Measurements from ENCODE around the gene ZMYND8.
"Not testable (repeated sequence)": the region's sequence is repeated elsewhere in the genome, so short reads cannot be mapped to it uniquely, and the experiment has no call there.

The ZMYND8 gene

GRCh38 chr20:47310729-47311128, 45.8 kb downstream of the ZMYND8 start:
- no peak for DNase-seq (ENCODE audit: low read depth in 1 of 2, low spot score in 1 of 2)

- DNase-seq (ENCODE audit: low read depth in 1 of 2, low spot score in 1 of 2): no peak
Observed at GRCh38 chr20:47309806-47310426, 46.6 kb downstream of the ZMYND8 start.

- no peak for DNase-seq (ENCODE audit: low read depth in 1 of 2, low spot score in 1 of 2)
Observed at GRCh38 chr20:47309394-47309793, 47.1 kb downstream of the ZMYND8 start.

- not testable (repeated sequence) for DNase-seq (ENCODE audit: low read depth in 1 of 2, low spot score in 1 of 2)
Observed at GRCh38 chr20:47307569-47307968, 48.9 kb downstream of the ZMYND8 start.

DNA sequence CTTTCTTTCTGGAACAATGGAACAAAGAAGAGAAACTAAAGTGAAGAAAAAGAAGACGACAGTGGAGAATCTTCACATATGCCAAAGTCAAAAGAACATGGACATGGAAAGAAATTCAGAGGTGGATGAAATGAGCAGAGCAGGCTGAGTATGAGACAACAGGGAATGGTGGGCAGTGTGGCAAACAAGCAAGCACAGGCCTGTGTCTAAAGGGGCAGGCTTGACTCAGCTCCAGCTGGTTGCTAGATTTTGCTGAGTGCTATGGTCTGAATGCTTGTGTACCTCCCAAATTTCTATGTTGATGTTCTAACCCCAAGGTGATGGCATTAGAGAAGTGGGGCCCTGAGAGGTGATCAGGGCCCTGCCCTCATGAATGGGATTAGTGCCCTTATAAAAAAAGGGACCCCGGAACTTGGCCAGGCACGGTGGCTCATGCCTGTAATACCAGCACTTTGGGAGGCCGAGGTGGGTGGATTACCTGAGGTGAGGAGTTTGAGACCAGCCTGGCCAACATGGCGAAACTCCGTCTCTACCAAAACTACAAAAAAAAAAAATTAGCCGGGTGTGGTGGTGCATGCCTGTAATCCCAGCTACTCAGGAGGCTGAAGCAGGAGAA, 49.6 kb downstream of the ZMYND8 start:
- no peak for DNase-seq (ENCODE audit: low read depth in 1 of 2, low spot score in 1 of 2)

GRCh38 chr20:47306095-47306494, 50.4 kb downstream of the ZMYND8 start:
- no peak for DNase-seq (ENCODE audit: low read depth in 1 of 2, low spot score in 1 of 2)

DNA sequence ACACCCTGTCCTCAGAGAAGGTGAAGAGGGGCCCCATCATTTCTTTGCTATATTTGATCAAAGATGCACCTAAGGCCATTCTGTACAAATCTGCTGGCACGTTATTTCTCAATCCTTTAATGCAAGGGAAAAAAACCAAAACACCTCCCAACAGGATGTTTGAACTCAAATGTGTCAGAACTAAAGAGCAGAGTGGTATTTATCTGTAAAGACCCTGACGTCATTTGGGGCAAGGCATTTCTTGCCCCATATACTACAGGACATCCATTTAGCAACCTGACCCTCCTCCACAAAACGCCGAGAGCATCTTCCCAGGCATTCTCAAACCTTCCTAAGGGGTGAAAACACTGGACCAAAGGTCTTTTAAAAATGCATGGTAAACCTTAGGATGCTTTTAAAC, 50.8 kb downstream of the ZMYND8 start:
- DNase-seq (ENCODE audit: low read depth in 1 of 2, low spot score in 1 of 2): no peak

- DNase-seq (ENCODE audit: low read depth in 1 of 2, low spot score in 1 of 2): no peak
Observed at GRCh38 chr20:47304287-47304686, 52.2 kb downstream of the ZMYND8 start.

- no peak for DNase-seq (ENCODE audit: low read depth in 1 of 2, low spot score in 1 of 2)
Observed at GRCh38 chr20:47303736-47304135, 52.8 kb downstream of the ZMYND8 start.

DNA sequence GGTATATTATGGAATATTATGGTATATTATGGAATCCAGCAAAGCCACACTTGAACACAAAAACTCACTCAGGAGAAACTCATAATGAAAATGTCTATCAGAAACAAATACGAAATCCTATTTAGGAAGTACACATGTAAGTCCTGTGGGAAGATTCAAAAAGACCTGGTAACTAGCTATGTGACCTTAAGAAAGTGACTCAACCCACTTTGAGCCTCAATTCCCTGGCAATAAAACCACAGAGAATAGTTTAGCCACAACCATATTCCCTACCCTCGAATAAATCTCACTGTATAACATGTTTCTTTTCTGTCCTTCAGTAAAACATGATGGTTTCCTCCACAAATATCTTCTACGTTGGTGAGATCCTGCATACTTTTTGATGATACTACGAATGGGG, 56.4 kb downstream of the ZMYND8 start:
- no peak for DNase-seq (ENCODE audit: low read depth in 1 of 2, low spot score in 1 of 2)

GRCh38 chr20:47298624-47299023, 57.9 kb downstream of the ZMYND8 start:
- DNase-seq (ENCODE audit: low read depth in 1 of 2, low spot score in 1 of 2): no peak

GRCh38 chr20:47297746-47298145, 58.8 kb downstream of the ZMYND8 start:
- no peak for DNase-seq (ENCODE audit: low read depth in 1 of 2, low spot score in 1 of 2)

DNA sequence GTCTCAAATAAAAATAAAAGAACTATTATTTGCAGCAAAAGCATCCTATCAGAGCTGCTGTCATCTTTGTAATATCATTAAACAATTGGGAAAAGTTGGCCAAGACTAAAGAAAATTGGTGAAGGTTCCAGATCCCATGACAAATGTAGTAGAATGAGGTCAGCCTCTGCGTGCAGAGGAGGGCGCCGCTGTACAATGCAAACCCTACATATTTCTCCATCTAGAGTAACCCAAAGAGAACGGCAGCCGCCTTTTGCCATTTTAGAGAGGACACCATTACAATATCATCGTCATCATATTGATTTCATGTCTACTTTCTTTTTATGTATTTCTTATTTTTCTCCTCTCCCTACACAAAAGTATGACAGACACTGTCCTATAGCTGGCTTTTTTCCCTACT, 59.5 kb downstream of the ZMYND8 start:
- no peak for DNase-seq (ENCODE audit: low read depth in 1 of 2, low spot score in 1 of 2)

DNA sequence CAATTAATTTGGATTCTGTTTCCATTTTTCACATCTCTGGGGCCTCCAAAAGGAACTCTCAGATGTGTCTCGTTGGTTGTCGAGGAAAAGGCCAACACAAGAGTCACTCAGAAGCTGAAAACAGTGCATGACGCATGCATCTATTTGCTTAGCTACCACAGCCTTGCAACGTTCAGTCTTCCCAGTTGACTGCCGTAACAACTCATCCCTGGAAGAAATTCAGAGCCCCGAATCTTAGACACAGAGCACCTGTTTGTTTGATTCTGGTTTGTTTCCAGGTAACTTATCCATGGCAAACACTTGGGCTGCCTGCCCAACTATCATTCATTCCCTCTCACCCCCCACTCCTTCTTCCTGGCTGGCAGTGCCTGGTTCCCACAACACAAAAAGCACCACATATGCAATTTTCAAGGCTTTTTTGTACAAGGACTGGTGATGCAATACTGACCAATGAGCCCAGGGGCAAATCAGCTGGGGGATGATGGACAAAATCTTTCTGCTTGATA, 60.5 kb downstream of the ZMYND8 start:
- no peak for DNase-seq (ENCODE audit: low read depth in 1 of 2, low spot score in 1 of 2)

- no peak for DNase-seq (ENCODE audit: low read depth in 1 of 2, low spot score in 1 of 2)
Observed at GRCh38 chr20:47295129-47295813, 61.2 kb downstream of the ZMYND8 start.

DNA sequence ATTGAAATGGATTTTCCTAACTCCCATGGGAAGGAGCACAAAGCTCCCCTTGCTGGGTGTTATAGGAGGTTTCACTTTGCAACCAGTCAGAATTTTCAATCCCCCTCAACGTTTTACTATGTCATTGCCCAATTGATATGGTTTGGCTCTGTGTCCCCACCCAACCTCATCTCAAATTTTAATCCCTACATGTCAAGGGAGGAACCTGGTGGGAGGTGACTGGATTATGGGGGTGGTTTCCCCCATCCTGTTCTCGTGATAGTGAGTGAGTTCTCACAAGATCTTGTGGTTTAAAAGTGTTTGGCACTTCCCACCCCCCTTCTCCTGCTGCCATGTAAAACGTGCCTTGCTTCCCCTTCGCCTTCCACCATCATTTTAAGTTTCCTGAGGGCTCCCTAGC, 62.9 kb downstream of the ZMYND8 start:
- DNase-seq (ENCODE audit: low read depth in 1 of 2, low spot score in 1 of 2): no peak

- DNase-seq (ENCODE audit: low read depth in 1 of 2, low spot score in 1 of 2): no peak
Observed at GRCh38 chr20:47292581-47292980, 63.9 kb downstream of the ZMYND8 start.

DNA sequence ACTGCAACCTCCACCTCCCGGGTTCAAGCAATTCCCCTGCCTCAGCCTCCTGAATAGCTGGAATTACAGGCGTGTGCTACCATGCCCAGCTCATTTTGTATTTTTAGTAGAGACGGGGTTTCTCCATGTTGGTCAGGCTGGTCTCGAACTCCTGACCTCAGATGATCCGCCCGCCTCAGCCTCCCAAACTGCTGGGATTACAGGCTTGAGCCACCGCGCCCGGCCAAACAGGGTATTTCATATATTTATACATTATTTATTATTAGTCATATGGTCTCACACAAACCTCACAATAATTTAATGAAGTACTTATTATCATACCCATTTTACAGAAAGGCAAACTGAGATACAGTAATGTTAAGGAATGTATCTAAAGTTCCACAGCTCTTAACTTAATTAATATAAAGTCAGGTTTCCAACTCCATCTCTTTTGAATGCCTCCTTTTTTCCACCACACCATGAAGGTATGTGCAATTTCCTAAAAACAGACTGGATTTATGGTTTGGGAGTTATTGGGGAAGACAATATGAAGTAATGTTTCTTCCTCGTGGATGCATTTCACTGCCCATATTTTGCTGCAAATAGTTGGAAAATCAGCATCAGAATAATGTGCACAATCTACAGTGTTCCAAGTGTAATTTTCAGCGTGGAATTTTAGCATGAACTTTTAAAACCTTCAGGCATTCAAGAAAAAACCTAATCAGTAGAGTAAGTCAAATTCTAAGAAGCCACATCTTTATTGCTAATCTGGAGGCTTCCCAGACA, 65.7 kb downstream of the ZMYND8 start:
- no peak for DNase-seq (ENCODE audit: low read depth in 1 of 2, low spot score in 1 of 2)

DNA sequence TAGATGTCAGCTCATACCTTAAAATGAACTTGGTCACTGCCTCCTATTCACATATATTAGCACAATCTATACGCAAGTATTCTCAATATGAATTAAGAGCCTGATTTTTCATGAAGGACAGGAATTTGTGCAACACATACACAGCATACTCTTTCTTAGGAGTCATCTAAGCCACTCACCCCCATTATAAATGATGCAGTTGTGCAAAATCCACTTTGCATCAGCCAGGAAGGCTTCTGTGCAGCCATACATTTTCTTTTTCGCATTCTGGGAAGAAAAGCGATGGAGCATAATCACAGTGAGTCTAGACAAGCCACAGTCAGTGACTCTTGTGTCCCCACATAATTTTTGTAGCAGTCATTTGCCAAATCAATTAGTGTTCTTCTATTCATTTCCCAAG, 66.5 kb downstream of the ZMYND8 start:
- no peak for DNase-seq (ENCODE audit: low read depth in 1 of 2, low spot score in 1 of 2)

- DNase-seq (ENCODE audit: low read depth in 1 of 2, low spot score in 1 of 2): no peak
Observed at GRCh38 chr20:47289096-47289495, 67.4 kb downstream of the ZMYND8 start.

- DNase-seq (ENCODE audit: low read depth in 1 of 2, low spot score in 1 of 2): not testable (repeated sequence)
Observed at GRCh38 chr20:47288530-47288929, 68.0 kb downstream of the ZMYND8 start.
